CD4-positive, alpha-beta memory T cell (primary cell): ENCODE results near the gene PIGQ. TPM values are rescaled to one million over a fixed set of nuclear protein-coding genes. Genes with fewer than 3 reads are reported as not detected.

Experiments
- CTCF ChIA-PET: fragments of 350-600 bp; sonication (Branson Sonifier 250); formaldehyde crosslinking; loops from one replicate; lab custom pipeline; 2021; ENCODE audit warnings: inconsistent platforms; ENCODE audit not compliant: partially characterized antibody; lab: Charles Lee
- POLR2A ChIA-PET: fragments of 350-600 bp; sonication (Branson Sonifier 250); formaldehyde crosslinking; loops from one replicate; lab custom pipeline; 2021; ENCODE audit not compliant: partially characterized antibody; lab: Charles Lee
- DNase-seq, 5 donors: peaks; one replicate each; pipeline versions ENCODE4 v3.0.0 to v3.0.0-alpha.2; 2020 to 2022; ENCODE audit warnings: mixed read lengths in 1 of 5
- H3K27ac ChIP-seq: one replicate; pipeline ENCODE4 v1.7.0; 2013; ENCODE audit warnings: low read depth, low read length
- H3K27me3 ChIP-seq: 2 replicates; pipeline ENCODE4 v1.7.0; 2013; ENCODE audit warnings: mild to moderate bottlenecking, low read length, moderate library complexity; ENCODE audit not compliant: insufficient read depth
- H3K36me3 ChIP-seq: 2 replicates; pipeline ENCODE4 v1.7.0; 2013; ENCODE audit warnings: mild to moderate bottlenecking, low read length, moderate library complexity; ENCODE audit not compliant: insufficient read depth
- H3K4me1 ChIP-seq: 2 replicates; pipeline ENCODE4 v1.7.0; 2013; ENCODE audit warnings: mild to moderate bottlenecking, low read length, moderate library complexity; ENCODE audit not compliant: insufficient read depth
- H3K4me3 ChIP-seq, 2 donors: one replicate each; pipeline ENCODE4 v1.7.0; 2013; ENCODE audit warnings: low read length in 2 of 2, mild to moderate bottlenecking in 1 of 2
- H3K9me3 ChIP-seq, 2 donors: one replicate each; pipeline ENCODE4 v1.7.0; 2013; ENCODE audit warnings: low read length in 2 of 2, control low read depth in 1 of 2; ENCODE audit not compliant: control insufficient read depth in 1 of 2
- H3K27ac Mint-ChIP-seq, 7 donors: one replicate each; pipeline ENCODE4 v1.8.0; 2020 to 2021; ENCODE audit warnings: mixed read lengths in 7 of 7, mild to moderate bottlenecking in 6 of 7, inconsistent platforms in 3 of 7, moderate library complexity in 3 of 7
- H3K27me3 Mint-ChIP-seq, 2 donors: one replicate each; pipeline ENCODE4 v1.8.0; 2020 to 2021; ENCODE audit warnings: mixed read lengths in 2 of 2
- H3K36me3 Mint-ChIP-seq, 2 donors: one replicate each; pipeline ENCODE4 v1.8.0; 2020 to 2021; ENCODE audit warnings: mixed read lengths in 2 of 2, inconsistent platforms in 1 of 2, mild to moderate bottlenecking in 1 of 2
- H3K4me1 Mint-ChIP-seq, 4 donors: one replicate each; pipeline ENCODE4 v1.8.0; 2020 to 2021; ENCODE audit warnings: mixed read lengths in 4 of 4, mild to moderate bottlenecking in 1 of 4
- H3K4me3 Mint-ChIP-seq, 8 donors: one replicate each; pipeline ENCODE4 v1.8.0; 2020 to 2021; ENCODE audit warnings: mixed read lengths in 8 of 8, mild to moderate bottlenecking in 7 of 8, moderate library complexity in 6 of 8, inconsistent platforms in 3 of 8
- H3K9me3 Mint-ChIP-seq, 8 donors: one replicate each; pipeline ENCODE4 v1.8.0; 2020 to 2021; ENCODE audit warnings: mixed read lengths in 8 of 8, mild to moderate bottlenecking in 5 of 8, inconsistent platforms in 3 of 8, moderate library complexity in 1 of 8
- intact Hi-C: fragments of 100-400 bp; cut with micrococcal nuclease; formaldehyde crosslinking; loops from one replicate; pipeline ENCODE4 v1.15.1; 2023
- polyA plus RNA-seq, 2 donors: library from polyadenylated mRNA; unstranded; fragments of 300-500 nt; fragmentation: Illumina TruSeq; gene quantifications; one replicate each; pipeline ENCODE4 v1.2.3, GENCODE V29; 2021
- total RNA-seq, 2 experiments: library from RNA; stranded (reverse); gene quantifications; one replicate each; pipeline ENCODE4 v1.2.3, GENCODE V29; 2021

The PIGQ gene
- total and polyA plus RNA-seq, 4 experiments from 2014 or later: 7.2 to 63.3 (median 37.0) TPM

- DNase-seq: no peak
- POLR2A ChIA-PET: no interaction called here
Observed at GRCh38 chr16:563072-563644, 6.6 kb upstream of the PIGQ start.

GRCh38 chr16:564690-565418 lies 4.9 kb upstream of the PIGQ start:
- no peaks in the 10 kb centered on the region for H3K9me3 ChIP-seq
- H3K36me3 Mint-ChIP-seq: peaks cover 0 to 2% of the 10 kb centered on the region in 2 donors
- peaks cover 10 to 19% (median 16%) of the 10 kb centered on the region in 4 donors for H3K4me1 Mint-ChIP-seq
- H3K36me3 ChIP-seq: no peaks in the 10 kb centered on the region
- ChIA-PET POLR2A (no interaction called here), CTCF (no interaction called here)
- peaks cover 0 to 4% of the 10 kb centered on the region in 2 donors for H3K27me3 Mint-ChIP-seq
- intact Hi-C loops: no loop called here
- peaks cover 37% of the 10 kb centered on the region for H3K4me1 ChIP-seq
- H3K27ac ChIP-seq: no peak overlapping the region
- no peaks in the 10 kb centered on the region for H3K9me3 Mint-ChIP-seq
- no peak for DNase-seq
- H3K4me3 ChIP-seq: no peak overlapping the region
- H3K27me3 ChIP-seq: no peaks in the 10 kb centered on the region
- no peak overlapping the region for H3K4me3 Mint-ChIP-seq
- H3K27ac Mint-ChIP-seq: no peak overlapping the region

More at GRCh38 chr16:563072-563644, 6.6 kb upstream of the PIGQ start:
- CTCF ChIA-PET: no interaction called here
- Mint-ChIP-seq H3K4me3 (no peak overlapping the region), H3K4me1 (peaks cover 5 to 11% (median 10%) of the 10 kb centered on the region in 4 donors), H3K27me3 (peaks cover 0 to 7% of the 10 kb centered on the region in 2 donors), H3K36me3 (peaks cover 0 to 2% of the 10 kb centered on the region in 2 donors), H3K27ac (peak overlapping the region in 1 of 7 donors; percentile 6), H3K9me3 (no peaks in the 10 kb centered on the region)
- Histone ChIP-seq H3K4me3 (no peak overlapping the region), H3K4me1 (peaks cover 24% of the 10 kb centered on the region), H3K9me3 (no peaks in the 10 kb centered on the region), H3K27ac (no peak overlapping the region), H3K36me3 (no peaks in the 10 kb centered on the region), H3K27me3 (peaks cover 3% of the 10 kb centered on the region)
- intact Hi-C loops: no loop called here

- no peak overlapping the region for H3K27ac ChIP-seq
- POLR2A ChIA-PET: no interaction called here
- H3K27me3 Mint-ChIP-seq: peaks cover 0 to 4% of the 10 kb centered on the region in 2 donors
- peaks cover 37% of the 10 kb centered on the region for H3K4me1 ChIP-seq
- H3K4me1 Mint-ChIP-seq: peaks cover 12 to 23% (median 19%) of the 10 kb centered on the region in 4 donors
- no peak overlapping the region for H3K4me3 Mint-ChIP-seq
- H3K9me3 Mint-ChIP-seq: no peaks in the 10 kb centered on the region
- H3K27ac Mint-ChIP-seq: no peak overlapping the region
- H3K4me3 ChIP-seq: no peak overlapping the region
- CTCF ChIA-PET: no interaction called here
- peaks cover 0 to 2% of the 10 kb centered on the region in 2 donors for H3K36me3 Mint-ChIP-seq
- DNase-seq: no peak
- no peaks in the 10 kb centered on the region for H3K27me3 ChIP-seq
- intact Hi-C loops: no loop called here
- no peaks in the 10 kb centered on the region for H3K9me3 ChIP-seq
- H3K36me3 ChIP-seq: no peaks in the 10 kb centered on the region
Observed at GRCh38 chr16:565419-566330, 4.1 kb upstream of the PIGQ start.

GRCh38 chr16:566475-567372 lies 3.0 kb upstream of the PIGQ start, which contains the start of gene NHLRC4:
TSS of gene NHLRC4 (plus strand) at chr16:567005. CDS start at chr16:568048, 1,043 bp downstream.
- peak within 1 kb of the TSS; percentile 38 for H3K27ac ChIP-seq
- peak; percentile 43 to 59 (median 45) for DNase-seq
- Mint-ChIP-seq H3K27me3 (peaks cover 0 to 4% of the 10 kb centered on the region in 2 donors), H3K9me3 (peaks cover 0 to 6% (median 0%) of the 10 kb centered on the region in 8 donors), H3K27ac (peak within 1 kb of the TSS; percentile 60 to 88 (median 70)), H3K4me1 (peaks cover 22 to 34% (median 30%) of the 10 kb centered on the region in 4 donors), H3K36me3 (peaks cover 0 to 7% of the 10 kb centered on the region in 2 donors), H3K4me3 (peak within 1 kb of the TSS; percentile 51 to 83 (median 71))
- peaks cover 37% of the 10 kb centered on the region for H3K4me1 ChIP-seq
- ChIA-PET CTCF (interaction anchor here (1.0 kb wide), 1 partner anchor 11 kb away, joined by 3 read pairs; no protein-coding TSS in a partner anchor), POLR2A (interaction anchor here (0.9 to 1.6 kb wide), 5 partner anchors 21 to 70 kb away, joined by 3 to 7 read pairs (median 6); partner anchors contain the start of genes CAPN15, METTL26 and RAB40C)
- H3K36me3 ChIP-seq: no peaks in the 10 kb centered on the region
- no peaks in the 10 kb centered on the region for H3K9me3 ChIP-seq
- H3K4me3 ChIP-seq: peak within 1 kb of the TSS; percentile 3 to 36
- intact Hi-C loops: no loop called here
- no peaks in the 10 kb centered on the region for H3K27me3 ChIP-seq

- DNase-seq: no peak
- no peaks in the 10 kb centered on the region for H3K9me3 ChIP-seq
- H3K27ac ChIP-seq: peak overlapping the region; percentile 38
- peak overlapping the region; percentile 3 to 36 for H3K4me3 ChIP-seq
- peaks cover 25 to 39% (median 32%) of the 10 kb centered on the region in 4 donors for H3K4me1 Mint-ChIP-seq
- H3K4me1 ChIP-seq: peaks cover 37% of the 10 kb centered on the region
- CTCF ChIA-PET: interaction anchor here (1.0 kb wide), 1 partner anchor 10 kb away, joined by 3 read pairs; no protein-coding TSS in a partner anchor
- POLR2A ChIA-PET: interaction anchor here (0.9 to 3.8 kb wide), 6 partner anchors 20 to 69 kb away, joined by 3 to 18 read pairs (median 6); partner anchors contain the start of genes CAPN15, METTL26 and RAB40C
- intact Hi-C loops: no loop called here
- H3K27me3 Mint-ChIP-seq: no peaks in the 10 kb centered on the region
- H3K36me3 ChIP-seq: no peaks in the 10 kb centered on the region
- H3K36me3 Mint-ChIP-seq: peaks cover 0 to 7% of the 10 kb centered on the region in 2 donors
- H3K4me3 Mint-ChIP-seq: peak overlapping the region; percentile 51 to 83 (median 71)
- H3K27me3 ChIP-seq: no peaks in the 10 kb centered on the region
- peaks cover 0 to 6% (median 0%) of the 10 kb centered on the region in 8 donors for H3K9me3 Mint-ChIP-seq
- H3K27ac Mint-ChIP-seq: peak overlapping the region; percentile 47 to 88 (median 70)
Observed at GRCh38 chr16:567373-568256, 2.2 kb upstream of the PIGQ start.
